OCI-LY7 (cell line): ENCODE data around the gene KIF11.

Experiments
- CTCF ChIP-seq: fragments of 200-600 bp; sonication (generic); conservative IDR thresholded peaks from 2 replicates; pipeline ENCODE4 v1.5.1; 2014; ENCODE audit warnings: mild to moderate bottlenecking, antibody characterized with exemption, low read length, moderate library complexity, mixed read lengths
- EZH2phosphoT487 ChIP-seq: fragments of 200-600 bp; sonication (generic); IDR thresholded peaks from 2 replicates; pipeline ENCODE4 v1.6.1; 2018; ENCODE audit warnings: low read depth, borderline replicate concordance, mild to moderate bottlenecking, mixed run types, antibody characterized with exemption, low read length, moderate library complexity, mixed read lengths

GRCh38 chr10:92615515-92615914 lies 22.6 kb downstream of the KIF11 start:
- TF ChIP-seq CTCF, result no peak
- TF ChIP-seq EZH2phosphoT487, result no peak
